ENCODE results near the gene CCDC172.

DNA sequence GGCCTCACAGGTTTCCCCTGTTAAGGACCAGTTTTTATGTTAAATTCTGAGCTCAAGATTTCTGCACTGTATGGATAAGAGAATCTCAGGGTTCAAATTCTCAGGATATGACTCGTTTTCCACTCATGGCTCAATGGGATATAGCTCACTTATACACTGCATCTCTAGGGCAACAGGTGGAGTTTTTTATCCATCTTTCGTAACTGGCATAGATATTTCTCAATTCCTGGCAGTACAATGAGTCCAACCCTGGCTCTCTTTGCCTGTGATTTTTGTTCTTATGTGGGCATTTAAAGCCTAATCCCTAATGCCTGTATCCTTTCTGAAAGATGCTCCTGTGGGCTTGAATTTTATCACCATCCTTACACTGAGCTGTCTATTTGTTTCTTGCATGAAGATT is 7.6 kb downstream of the CCDC172 start:
- TF ChIP-seq, protein P1, sequence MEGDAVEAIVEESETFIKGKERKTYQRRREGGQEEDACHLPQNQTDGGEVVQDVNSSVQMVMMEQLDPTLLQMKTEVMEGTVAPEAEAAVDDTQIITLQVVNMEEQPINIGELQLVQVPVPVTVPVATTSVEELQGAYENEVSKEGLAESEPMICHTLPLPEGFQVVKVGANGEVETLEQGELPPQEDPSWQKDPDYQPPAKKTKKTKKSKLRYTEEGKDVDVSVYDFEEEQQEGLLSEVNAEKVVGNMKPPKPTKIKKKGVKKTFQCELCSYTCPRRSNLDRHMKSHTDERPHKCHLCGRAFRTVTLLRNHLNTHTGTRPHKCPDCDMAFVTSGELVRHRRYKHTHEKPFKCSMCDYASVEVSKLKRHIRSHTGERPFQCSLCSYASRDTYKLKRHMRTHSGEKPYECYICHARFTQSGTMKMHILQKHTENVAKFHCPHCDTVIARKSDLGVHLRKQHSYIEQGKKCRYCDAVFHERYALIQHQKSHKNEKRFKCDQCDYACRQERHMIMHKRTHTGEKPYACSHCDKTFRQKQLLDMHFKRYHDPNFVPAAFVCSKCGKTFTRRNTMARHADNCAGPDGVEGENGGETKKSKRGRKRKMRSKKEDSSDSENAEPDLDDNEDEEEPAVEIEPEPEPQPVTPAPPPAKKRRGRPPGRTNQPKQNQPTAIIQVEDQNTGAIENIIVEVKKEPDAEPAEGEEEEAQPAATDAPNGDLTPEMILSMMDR (IDR thresholded peaks at IDR 0.05; ENCODE audit: insufficient read depth, low read depth, low read length): no peak
- no peak for TF ChIP-seq EZH2 (IDR thresholded peaks at IDR 0.05; ENCODE audit: insufficient read depth, low read length)

All from astrocyte (in vitro differentiated cells and primary cell).